Cardiac fibroblast (primary cell): ENCODE results near the gene PDK1.

Experiments
- DNase-seq, 2 donors: peaks; one replicate each; pipeline versions ENCODE4 v3.0.0 to v3.0.0-alpha.2; 2010; ENCODE audit warnings: low read depth in 2 of 2
- H3K4me3 ChIP-seq, 2 donors: replicated peaks in 1 of 2; 1 replicate in 1 of 2; 2 replicates in 1 of 2; pipeline ENCODE4 v1.5.1; 2011; ENCODE audit warnings: low read depth in 2 of 2, low read length in 2 of 2, mild to moderate bottlenecking in 2 of 2, moderate library complexity in 1 of 2
- TF ChIP-seq, protein P1 (sequence below): IDR thresholded peaks from one replicate; pipeline ENCODE4 v1.5.1; 2011; ENCODE audit warnings: low read depth, mild to moderate bottlenecking, low read length, inconsistent platforms

Gene PDK1

GRCh38 chr2:172623249-172623965, 67.5 kb downstream of the PDK1 start:
- H3K4me3 ChIP-seq = no peak overlapping the region
- TF ChIP-seq, protein P1, sequence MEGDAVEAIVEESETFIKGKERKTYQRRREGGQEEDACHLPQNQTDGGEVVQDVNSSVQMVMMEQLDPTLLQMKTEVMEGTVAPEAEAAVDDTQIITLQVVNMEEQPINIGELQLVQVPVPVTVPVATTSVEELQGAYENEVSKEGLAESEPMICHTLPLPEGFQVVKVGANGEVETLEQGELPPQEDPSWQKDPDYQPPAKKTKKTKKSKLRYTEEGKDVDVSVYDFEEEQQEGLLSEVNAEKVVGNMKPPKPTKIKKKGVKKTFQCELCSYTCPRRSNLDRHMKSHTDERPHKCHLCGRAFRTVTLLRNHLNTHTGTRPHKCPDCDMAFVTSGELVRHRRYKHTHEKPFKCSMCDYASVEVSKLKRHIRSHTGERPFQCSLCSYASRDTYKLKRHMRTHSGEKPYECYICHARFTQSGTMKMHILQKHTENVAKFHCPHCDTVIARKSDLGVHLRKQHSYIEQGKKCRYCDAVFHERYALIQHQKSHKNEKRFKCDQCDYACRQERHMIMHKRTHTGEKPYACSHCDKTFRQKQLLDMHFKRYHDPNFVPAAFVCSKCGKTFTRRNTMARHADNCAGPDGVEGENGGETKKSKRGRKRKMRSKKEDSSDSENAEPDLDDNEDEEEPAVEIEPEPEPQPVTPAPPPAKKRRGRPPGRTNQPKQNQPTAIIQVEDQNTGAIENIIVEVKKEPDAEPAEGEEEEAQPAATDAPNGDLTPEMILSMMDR = no peak
- peak; percentile 36 to 77 for DNase-seq

DNA sequence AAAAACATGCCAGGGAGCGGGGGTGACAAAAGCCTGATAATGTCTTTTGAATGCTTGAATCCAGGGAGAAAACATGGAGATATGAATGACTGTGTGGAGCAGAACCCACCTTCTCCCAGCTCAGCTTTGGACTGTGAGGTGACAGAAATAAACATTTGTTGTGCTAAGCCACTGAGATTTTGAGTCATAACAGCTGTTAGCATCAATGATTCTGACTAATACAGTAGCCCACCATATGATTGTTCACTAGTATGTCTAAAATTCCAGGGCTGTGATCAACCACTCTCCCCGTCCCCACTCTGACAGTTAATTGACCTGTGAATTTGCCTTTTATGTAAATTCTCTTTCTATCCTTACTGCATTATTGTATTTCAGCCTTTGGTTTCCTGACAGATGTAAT, 69.1 kb downstream of the PDK1 start:
- DNase-seq = no peak
- H3K4me3 ChIP-seq = no peak overlapping the region
- TF ChIP-seq, protein P1 = no peak

- DNase-seq = no peak
- no peak overlapping the region for H3K4me3 ChIP-seq
- TF ChIP-seq, protein P1 = no peak
Measured at GRCh38 chr2:172627181-172627580, 71.3 kb downstream of the PDK1 start.

DNA sequence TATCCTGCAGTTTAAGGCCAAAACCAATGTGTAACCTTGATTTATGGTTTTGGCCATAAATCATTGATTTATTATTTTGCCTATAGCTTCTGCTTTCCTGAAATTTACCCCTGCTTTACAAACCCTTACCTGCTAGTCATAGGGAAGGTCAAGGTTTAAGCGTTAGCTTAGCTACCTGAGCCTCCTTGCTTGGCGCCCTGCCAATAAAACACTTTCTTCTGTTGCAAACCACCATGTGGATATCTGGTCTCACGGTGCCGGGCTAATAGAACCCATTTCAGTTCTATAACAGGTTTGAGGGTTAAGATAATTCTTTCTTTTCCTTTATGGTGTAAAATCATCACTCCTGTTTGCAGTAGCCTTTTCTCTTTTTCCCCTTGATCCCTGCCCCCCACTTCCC, 72.2 kb downstream of the PDK1 start:
- no peak for DNase-seq
- TF ChIP-seq, protein P1 = no peak
- no peak overlapping the region for H3K4me3 ChIP-seq

- no peak overlapping the region for H3K4me3 ChIP-seq
- TF ChIP-seq, protein P1 = no peak
- no peak for DNase-seq
Measured at GRCh38 chr2:172629586-172629985, 73.7 kb downstream of the PDK1 start.

GRCh38 chr2:172630181-172630580, 74.3 kb downstream of the PDK1 start:
- no peak for DNase-seq

More at GRCh38 chr2:172630181-172630580, 74.3 kb downstream of the PDK1 start:
- TF ChIP-seq, protein P1 = no peak
- H3K4me3 ChIP-seq = no peak overlapping the region
